Natural killer cell (primary cell): ENCODE data around the gene GCNA. TPM values are rescaled to one million over a fixed set of nuclear protein-coding genes. Genes with fewer than 3 reads are reported as not detected.

Experiments
- ATAC-seq, 3 donors: fragments of 150-1000 bp in 2 of 3; fragments of 200-7000 bp in 1 of 3; cut with Tn5 transposase; 1 replicate in 1 of 3; 2 replicates in 2 of 3; pipeline ENCODE4 v1.10.0; 2021; ENCODE audit warnings: mild to moderate bottlenecking in 2 of 3, moderate library complexity in 2 of 3
- DNase-seq, 2 donors: peaks; one replicate each; pipeline versions ENCODE4 v3.0.0 to v3.0.0-alpha.2; 2013 to 2021; ENCODE audit warnings: mixed read lengths in 1 of 2
- H3K27ac ChIP-seq: one replicate; pipeline ENCODE4 v1.5.1; 2013; ENCODE audit warnings: mild to moderate bottlenecking, low read length
- H3K27me3 ChIP-seq: one replicate; pipeline ENCODE4 v1.6.1; 2013; ENCODE audit warnings: low read length; ENCODE audit not compliant: control insufficient read depth, insufficient read depth
- H3K36me3 ChIP-seq: one replicate; pipeline ENCODE4 v1.6.1; 2013; ENCODE audit warnings: low read length; ENCODE audit not compliant: control insufficient read depth, insufficient read depth
- H3K4me1 ChIP-seq: one replicate; pipeline ENCODE4 v1.6.1; 2013; ENCODE audit warnings: low read length; ENCODE audit not compliant: control insufficient read depth, insufficient read depth
- H3K4me3 ChIP-seq: one replicate; pipeline ENCODE4 v1.5.1; 2013; ENCODE audit warnings: low read length
- H3K9me3 ChIP-seq: one replicate; pipeline ENCODE4 v1.6.1; 2013; ENCODE audit warnings: low read length; ENCODE audit not compliant: control insufficient read depth, insufficient read depth
- H3K27ac Mint-ChIP-seq, 2 donors: one replicate each; pipeline ENCODE4 v1.8.0; 2022; ENCODE audit warnings: mild to moderate bottlenecking in 2 of 2, mixed read lengths in 2 of 2, moderate library complexity in 1 of 2
- H3K27me3 Mint-ChIP-seq, 2 donors: one replicate each; pipeline ENCODE4 v1.8.0; 2022; ENCODE audit warnings: low read depth in 2 of 2, mixed read lengths in 2 of 2
- H3K36me3 Mint-ChIP-seq: one replicate; pipeline ENCODE4 v1.8.0; 2022; ENCODE audit warnings: mixed read lengths
- H3K4me1 Mint-ChIP-seq, 2 donors: one replicate each; pipeline ENCODE4 v1.8.0; 2022; ENCODE audit warnings: mixed read lengths in 2 of 2
- H3K4me3 Mint-ChIP-seq: one replicate; pipeline ENCODE4 v1.8.0; 2022; ENCODE audit warnings: mild to moderate bottlenecking, moderate library complexity, mixed read lengths
- H3K9me3 Mint-ChIP-seq, 2 donors: one replicate each; pipeline ENCODE4 v1.8.0; 2022; ENCODE audit warnings: mixed read lengths in 2 of 2
- WGBS: methylation state at CpG from one replicate; pipeline ENCODE4 v1.1.7; 2013; ENCODE audit warnings: missing lambda C conversion rate; ENCODE audit not compliant: insufficient coverage; 5-methylcytosine and 5-hydroxymethylcytosine counted together
- intact Hi-C: fragments of 100-400 bp; cut with micrococcal nuclease; formaldehyde crosslinking; loops from one replicate; pipeline ENCODE4 v1.14.2; 2022
- total RNA-seq, 4 donors: library from RNA; stranded (reverse); fragments of 120-200 nt in 1 of 4; gene quantifications; one replicate each; pipeline versions ENCODE4 v1.2.3 to v1.2.4, GENCODE V29; 2013 to 2022
- TF ChIP-seq, protein P1 (sequence below): fragments of 200-600 bp; IDR thresholded peaks from one replicate; pipeline ENCODE4 v1.8.0; 2022; ENCODE audit warnings: antibody characterized with exemption

The GCNA gene
- total RNA-seq, 3 donors from 2014 or later (not counting 1 experiment from before 2014, with no cell fraction given), result 3.6 to 4.5 (median 3.7) TPM

DNA sequence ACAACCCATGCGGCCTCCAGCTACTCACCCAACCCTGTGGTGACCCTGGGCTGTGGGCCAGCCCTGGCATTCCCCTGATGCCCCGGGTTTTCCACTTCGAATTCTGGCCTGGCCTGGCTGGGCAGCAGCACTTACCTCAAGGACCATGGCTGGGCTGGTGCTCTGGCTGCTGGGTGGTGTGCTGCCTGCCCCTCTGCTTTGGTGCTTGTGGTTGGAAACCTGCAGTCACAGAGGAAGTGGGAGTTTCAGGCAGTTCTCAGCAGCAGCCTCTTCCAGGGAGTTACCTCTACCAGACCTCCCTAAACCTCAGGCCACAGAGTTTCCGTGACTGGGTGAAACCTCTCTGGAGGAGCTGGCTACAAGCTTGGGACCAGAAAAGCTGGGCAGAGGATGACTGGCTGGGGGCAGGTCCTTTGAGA is 40.1 kb downstream of the GCNA start, which contains the start of gene CXCR3:
Gene CXCR3 (minus strand): TSS at position 209 of the 419 bp plus-strand sequence. CDS start 62 bp downstream, at position 147.
- Histone ChIP-seq H3K36me3 (peaks cover 17% of the 10 kb centered on the region), H3K9me3 (no peaks in the 10 kb centered on the region), H3K27ac (peak within 1 kb of the TSS; percentile 86), H3K4me1 (peaks cover 88% of the 10 kb centered on the region), H3K4me3 (peak within 1 kb of the TSS; percentile 53), H3K27me3 (no peaks in the 10 kb centered on the region)
- intact Hi-C loops, result loop anchor here (2.0 kb wide), 1 partner anchor 86 kb away; the partner anchor contains the start of gene OGT
- DNase-seq (peak; percentile 36 to 73), ATAC-seq (peak; percentile 19 to 37 (median 37))
- TF ChIP-seq, protein P1, sequence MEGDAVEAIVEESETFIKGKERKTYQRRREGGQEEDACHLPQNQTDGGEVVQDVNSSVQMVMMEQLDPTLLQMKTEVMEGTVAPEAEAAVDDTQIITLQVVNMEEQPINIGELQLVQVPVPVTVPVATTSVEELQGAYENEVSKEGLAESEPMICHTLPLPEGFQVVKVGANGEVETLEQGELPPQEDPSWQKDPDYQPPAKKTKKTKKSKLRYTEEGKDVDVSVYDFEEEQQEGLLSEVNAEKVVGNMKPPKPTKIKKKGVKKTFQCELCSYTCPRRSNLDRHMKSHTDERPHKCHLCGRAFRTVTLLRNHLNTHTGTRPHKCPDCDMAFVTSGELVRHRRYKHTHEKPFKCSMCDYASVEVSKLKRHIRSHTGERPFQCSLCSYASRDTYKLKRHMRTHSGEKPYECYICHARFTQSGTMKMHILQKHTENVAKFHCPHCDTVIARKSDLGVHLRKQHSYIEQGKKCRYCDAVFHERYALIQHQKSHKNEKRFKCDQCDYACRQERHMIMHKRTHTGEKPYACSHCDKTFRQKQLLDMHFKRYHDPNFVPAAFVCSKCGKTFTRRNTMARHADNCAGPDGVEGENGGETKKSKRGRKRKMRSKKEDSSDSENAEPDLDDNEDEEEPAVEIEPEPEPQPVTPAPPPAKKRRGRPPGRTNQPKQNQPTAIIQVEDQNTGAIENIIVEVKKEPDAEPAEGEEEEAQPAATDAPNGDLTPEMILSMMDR, result no peak
- H3K4me3 Mint-ChIP-seq, result peak within 1 kb of the TSS; percentile 90
- no peaks in the 10 kb centered on the region for H3K9me3 Mint-ChIP-seq
- H3K27me3 Mint-ChIP-seq, result no peaks in the 10 kb centered on the region
- 0% methylated on average over 3 of the region's 4 CpGs for WGBS
- no peaks in the 10 kb centered on the region for H3K36me3 Mint-ChIP-seq
- peaks cover 71 to 72% of the 10 kb centered on the region in 2 donors for H3K4me1 Mint-ChIP-seq
- H3K27ac Mint-ChIP-seq, result peak within 1 kb of the TSS; percentile 91 to 93

DNA sequence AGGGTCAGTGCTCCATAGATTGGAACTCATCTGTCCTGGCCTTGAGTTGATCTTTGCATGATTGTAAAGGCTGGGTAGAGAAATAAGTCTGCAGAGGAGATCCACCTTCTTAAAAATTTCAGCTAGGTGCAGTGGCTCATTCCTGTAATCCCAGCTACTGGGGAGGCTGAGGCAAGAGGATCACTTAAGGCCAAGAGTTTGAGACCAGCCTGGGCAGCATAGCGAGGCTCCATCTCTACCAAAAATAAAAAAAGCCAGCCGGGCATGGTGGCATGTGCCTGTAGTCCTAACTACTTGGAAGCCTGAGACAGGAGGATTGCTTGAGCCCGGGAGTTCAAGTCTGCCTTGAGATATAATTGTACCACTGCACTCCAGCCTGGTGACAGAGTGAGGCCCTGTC is 40.5 kb downstream of the GCNA start:
- Histone ChIP-seq H3K4me3 (peak overlapping the region; percentile 53), H3K27me3 (no peaks in the 10 kb centered on the region), H3K4me1 (peaks cover 93% of the 10 kb centered on the region), H3K27ac (peak overlapping the region; percentile 86), H3K36me3 (peaks cover 13% of the 10 kb centered on the region), H3K9me3 (no peaks in the 10 kb centered on the region)
- Mint-ChIP-seq H3K4me3 (peak overlapping the region; percentile 90), H3K27me3 (no peaks in the 10 kb centered on the region), H3K36me3 (no peaks in the 10 kb centered on the region), H3K27ac (peak overlapping the region; percentile 91 to 93), H3K9me3 (no peaks in the 10 kb centered on the region), H3K4me1 (peaks cover 76 to 77% of the 10 kb centered on the region in 2 donors)
- intact Hi-C loops, result loop anchor here (2.0 kb wide), 1 partner anchor 86 kb away; the partner anchor contains the start of gene OGT
- no peak for ATAC-seq
- DNase-seq, result no peak
- TF ChIP-seq, protein P1, result no peak
- WGBS, result 41% methylated on average over 2 of the region's 3 CpGs

DNA sequence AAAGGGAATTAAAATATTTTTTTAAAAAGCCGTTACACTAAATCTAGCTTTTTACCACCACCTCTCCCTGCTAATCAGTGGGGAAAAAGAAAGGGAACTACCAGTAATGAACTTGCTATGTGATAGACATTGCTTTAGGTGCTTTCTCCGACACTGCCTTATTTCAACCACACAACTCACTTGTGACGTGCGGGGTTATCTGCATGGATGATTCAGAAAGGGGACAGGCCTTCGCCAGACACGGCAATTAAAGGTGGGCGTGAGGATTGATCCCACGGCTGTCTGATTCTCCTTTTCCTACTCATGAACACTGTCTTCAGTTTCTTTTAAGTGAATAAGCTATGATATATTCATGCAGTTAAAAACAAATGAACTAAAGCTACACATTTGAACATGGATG is 41.0 kb downstream of the GCNA start:
- Mint-ChIP-seq H3K36me3 (no peaks in the 10 kb centered on the region), H3K27me3 (no peaks in the 10 kb centered on the region), H3K4me1 (peaks cover 79 to 81% of the 10 kb centered on the region in 2 donors), H3K4me3 (peak overlapping the region; percentile 90), H3K27ac (peak overlapping the region; percentile 91 to 93), H3K9me3 (no peaks in the 10 kb centered on the region)
- Histone ChIP-seq H3K27me3 (no peaks in the 10 kb centered on the region), H3K4me1 (peaks cover 97% of the 10 kb centered on the region), H3K27ac (peak overlapping the region; percentile 86), H3K4me3 (no peak overlapping the region), H3K36me3 (peaks cover 13% of the 10 kb centered on the region), H3K9me3 (no peaks in the 10 kb centered on the region)
- DNase-seq (peak; percentile 29 to 82), ATAC-seq (peak; percentile 32 to 55 (median 33))
- TF ChIP-seq, protein P1, result no peak
- WGBS, result 21% methylated on average over 3 of the region's 8 CpGs
- intact Hi-C loops, result loop anchor here (2.0 kb wide), 1 partner anchor 86 kb away; the partner anchor contains the start of gene OGT
